ENCODE data around the gene HNRNPA1. TPM values are rescaled to one million over a fixed set of nuclear protein-coding genes. Genes with fewer than 3 reads are reported as not detected.

HNRNPA1 gene
- total and polyA plus RNA-seq, 9 of the 15 experiments (the other 6 are each of a cell fraction or from before 2014, with no cell fraction given): 1,166 to 2,703 (median 1,815) TPM

- TF ChIP-seq ZNF398 (CRISPR knock-in tag; IDR thresholded peaks at IDR 0.05): no peak
- no peak for TF ChIP-seq KAT8 (IDR thresholded peaks at IDR 0.05; ENCODE audit: low read depth)
- 0 out of 4 replicates have a peak, but pooled peaks of 1 of the 2 experiments have one; percentile 23 for TF ChIP-seq MAZ (CRISPR knock-in tag; conservative IDR thresholded peaks at IDR 0.05 in 1 of 2, IDR thresholded peaks at IDR 0.05 in 1 of 2)
- no peak for TF ChIP-seq SPI1 (IDR thresholded peaks at IDR 0.05; ENCODE audit: borderline replicate concordance, low read depth, low read length)
- TF ChIP-seq E4F1 (CRISPR knock-in tag; IDR thresholded peaks at IDR 0.05; ENCODE audit: borderline replicate concordance): no peak
- TF ChIP-seq SRSF9 (IDR thresholded peaks at IDR 0.05; ENCODE audit: borderline replicate concordance, low read depth, low read length): no peak
- no peak for TF ChIP-seq RHOXF2B (CRISPR knock-in tag; conservative IDR thresholded peaks at IDR 0.05)
- TF ChIP-seq EGR1 (conservative IDR thresholded peaks at IDR 0.05): peak; percentile 28; the same call in 1 of the 2 replicates
- TF ChIP-seq ZBTB1 (CRISPR knock-in tag; IDR thresholded peaks at IDR 0.05; ENCODE audit: borderline replicate concordance, low read depth): no peak
- TF ChIP-seq NFATC3 (IDR thresholded peaks at IDR 0.05): no peak
- peak; percentile 42; the same call in 1 of the 2 replicates for TF ChIP-seq TFAP4 (CRISPR knock-in tag; IDR thresholded peaks at IDR 0.05; ENCODE audit: borderline replicate concordance)
- TF ChIP-seq ZFX (CRISPR knock-in tag; IDR thresholded peaks at IDR 0.05): peak; percentile 27
- TF ChIP-seq FOXJ3 (CRISPR knock-in tag; IDR thresholded peaks at IDR 0.05): no peak
- TF ChIP-seq HLTF (IDR thresholded peaks at IDR 0.05): no peak
- TF ChIP-seq RFX5 (IDR thresholded peaks at IDR 0.05; ENCODE audit: low read depth, low read length): no peak
- no peak for TF ChIP-seq E2F8 (IDR thresholded peaks at IDR 0.05; ENCODE audit: low read depth, partially characterized antibody)
- TF ChIP-seq KDM1A (IDR thresholded peaks at IDR 0.05): no peak
- peak; percentile 44 for TF ChIP-seq POLR2G (IDR thresholded peaks at IDR 0.05; ENCODE audit: low read depth, low read length)
- no peak for TF ChIP-seq SRSF3 (IDR thresholded peaks at IDR 0.05; ENCODE audit: insufficient read depth, low read length)
- TF ChIP-seq BRD4 (IDR thresholded peaks at IDR 0.05): no peak; the same call in 1 of the 2 replicates
Observed at GRCh38 chr12:54282949-54283593, 2.5 kb downstream of the HNRNPA1 start (continued).

Data from K562 (cell line).